Bronchial epithelial cell (primary cell): Measurements from ENCODE around the gene GLCE. TPM values are rescaled to one million over a fixed set of nuclear protein-coding genes. Genes with fewer than 3 reads are reported as not detected.
"Not testable (repeated sequence)": the region's sequence is repeated elsewhere in the genome, so short reads cannot be mapped to it uniquely, and the experiment has no call there.

Experiments
- DNase-seq: peaks from one replicate; pipeline ENCODE4 v3.0.0-alpha.2; 2010; ENCODE audit warnings: low read depth
- FAIRE-seq: peaks from 2 replicates; lab custom pipeline; 2011; peaks lifted over from hg19 to GRCh38; lab: Jason Lieb, UNC
- H3K27me3 ChIP-seq: 2 replicates; pipeline ENCODE4 v1.5.1; 2011; ENCODE audit warnings: low read length; ENCODE audit not compliant: control insufficient read depth, insufficient read depth
- H3K36me3 ChIP-seq: 2 replicates; pipeline ENCODE4 v1.5.1; 2011; ENCODE audit warnings: low read length; ENCODE audit not compliant: control insufficient read depth, insufficient read depth
- H3K4me3 ChIP-seq: 2 replicates; pipeline ENCODE4 v1.5.1; 2011; ENCODE audit warnings: mild to moderate bottlenecking, low read depth, low read length, control low read depth
- CTCF ChIP-seq: IDR thresholded peaks from 2 replicates; pipeline ENCODE4 v1.5.1; 2011; ENCODE audit warnings: mild to moderate bottlenecking, moderate library complexity, low read length, control low read depth, inconsistent platforms; ENCODE audit not compliant: insufficient read depth, severe bottlenecking
- total RNA-seq: library from RNA; depleted of rRNA; stranded (reverse); fragments of >200 nt; gene quantifications from 2 replicates; pipeline ENCODE4 v1.2.1, GENCODE V29; 2014

GLCE gene
- total RNA-seq, 1 donor from 2014 or later: 46.3 TPM

GRCh38 chr15:69167218-69167846 is 6.9 kb downstream of the GLCE start:
- TF ChIP-seq CTCF: no peak
- FAIRE-seq (no peak), DNase-seq (no peak)
- Histone ChIP-seq H3K4me3 (no peak overlapping the region), H3K36me3 (no peaks in the 10 kb centered on the region), H3K27me3 (no peaks in the 10 kb centered on the region)

GRCh38 chr15:69168361-69168760 is 7.9 kb downstream of the GLCE start:
- FAIRE-seq, DNase-seq: not testable (repeated sequence)

GRCh38 chr15:69169540-69169939 is 9.1 kb downstream of the GLCE start:
- not testable (repeated sequence) for H3K36me3 ChIP-seq, FAIRE-seq

More at GRCh38 chr15:69168361-69168760, 7.9 kb downstream of the GLCE start:
- H3K36me3 ChIP-seq, H3K4me3 ChIP-seq, H3K27me3 ChIP-seq: not testable (repeated sequence)

GRCh38 chr15:69170597-69170996 is 10.2 kb downstream of the GLCE start:
- FAIRE-seq (no peak), DNase-seq (no peak)
- no peaks in the 10 kb centered on the region for H3K27me3 ChIP-seq
- no peak overlapping the region for H3K4me3 ChIP-seq
- TF ChIP-seq CTCF: no peak
- H3K36me3 ChIP-seq: no peaks in the 10 kb centered on the region

More at GRCh38 chr15:69169540-69169939, 9.1 kb downstream of the GLCE start:
- not testable (repeated sequence) for H3K27me3 ChIP-seq, DNase-seq, H3K4me3 ChIP-seq

- no peaks in the 10 kb centered on the region for H3K36me3 ChIP-seq
- FAIRE-seq (no peak), DNase-seq (peak; percentile 65)
- no peaks in the 10 kb centered on the region for H3K27me3 ChIP-seq
- no peak for TF ChIP-seq CTCF
- no peak overlapping the region for H3K4me3 ChIP-seq
Observed at GRCh38 chr15:69172847-69173246, 12.4 kb downstream of the GLCE start.

GRCh38 chr15:69175536-69175935 is 15.1 kb downstream of the GLCE start:
- Histone ChIP-seq H3K27me3 (no peaks in the 10 kb centered on the region), H3K36me3 (no peaks in the 10 kb centered on the region), H3K4me3 (no peak overlapping the region)
- FAIRE-seq: no peak
- no peak for DNase-seq
- TF ChIP-seq CTCF: no peak

- FAIRE-seq: no peak
- Histone ChIP-seq H3K4me3 (no peak overlapping the region), H3K36me3 (no peaks in the 10 kb centered on the region), H3K27me3 (no peaks in the 10 kb centered on the region)
- DNase-seq: no peak
- TF ChIP-seq CTCF: no peak
Observed at GRCh38 chr15:69181424-69181823, 21.0 kb downstream of the GLCE start.
